Right kidney (tissue), 1 donor: Measurements from ENCODE around the gene BOD1.

Experiments used
- DNase-seq: peaks from one replicate; pipeline ENCODE4 v3.0.0-alpha.2; 2016

BOD1 gene

DNA sequence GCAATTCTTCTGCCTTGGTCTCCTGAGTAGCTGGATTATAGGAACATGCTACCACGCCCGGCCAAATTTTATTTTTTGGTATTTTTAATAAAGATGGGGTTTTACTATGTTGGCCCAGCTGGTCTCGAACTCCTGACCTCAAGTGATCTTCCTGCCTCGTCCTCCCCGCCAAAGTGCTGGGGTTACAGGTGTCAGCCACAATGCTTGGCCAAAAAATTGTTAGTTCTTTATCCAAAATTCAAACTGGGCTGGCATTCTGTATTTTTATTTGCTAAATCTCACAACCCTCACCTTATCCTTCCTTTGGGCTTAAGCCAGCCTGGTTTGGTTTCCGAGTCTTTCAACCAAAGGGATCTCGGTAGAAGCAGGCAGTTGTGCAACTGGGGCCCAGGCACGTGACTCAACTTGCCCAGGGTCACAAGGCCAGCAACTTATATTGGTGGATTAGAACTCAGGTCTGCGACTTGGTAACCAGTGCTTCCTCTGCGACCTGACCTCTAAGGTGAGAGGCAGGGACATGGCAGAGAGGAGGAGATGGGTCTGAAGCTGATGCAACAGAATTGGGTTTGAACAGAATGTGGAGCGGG, 26.5 kb upstream of the BOD1 start:
- DNase-seq = no peak

DNA sequence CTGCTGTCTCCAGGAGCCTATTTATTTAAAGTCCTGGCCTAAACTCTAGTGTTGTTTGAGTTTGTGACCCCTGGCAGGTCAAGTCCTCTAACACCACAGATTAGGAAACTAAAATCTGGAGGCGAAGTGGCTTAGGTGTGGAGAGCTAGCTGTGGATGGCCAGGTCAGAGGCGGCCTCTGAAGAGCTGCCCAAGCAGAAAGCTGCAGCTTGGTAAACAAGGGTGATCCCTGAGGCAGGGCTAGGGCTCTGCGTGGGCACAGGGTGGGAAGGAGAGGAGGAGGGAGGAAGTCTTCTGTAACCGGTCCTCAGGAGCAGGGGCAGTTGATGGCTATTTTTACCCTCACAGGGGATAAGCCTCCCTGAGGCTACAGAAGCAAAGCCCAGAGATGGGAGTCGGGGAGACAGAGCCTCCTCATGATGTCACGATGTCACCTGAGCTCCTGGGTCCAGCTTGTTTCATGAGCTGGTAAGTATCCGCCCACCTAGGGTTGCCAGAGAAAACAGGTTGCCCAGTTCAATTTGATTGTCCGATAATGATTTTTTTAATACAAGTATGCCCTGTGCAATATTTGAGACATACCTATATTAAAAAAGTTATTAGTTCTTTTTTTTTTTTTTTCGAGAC, 25.9 kb upstream of the BOD1 start:
- no peak for DNase-seq

DNA sequence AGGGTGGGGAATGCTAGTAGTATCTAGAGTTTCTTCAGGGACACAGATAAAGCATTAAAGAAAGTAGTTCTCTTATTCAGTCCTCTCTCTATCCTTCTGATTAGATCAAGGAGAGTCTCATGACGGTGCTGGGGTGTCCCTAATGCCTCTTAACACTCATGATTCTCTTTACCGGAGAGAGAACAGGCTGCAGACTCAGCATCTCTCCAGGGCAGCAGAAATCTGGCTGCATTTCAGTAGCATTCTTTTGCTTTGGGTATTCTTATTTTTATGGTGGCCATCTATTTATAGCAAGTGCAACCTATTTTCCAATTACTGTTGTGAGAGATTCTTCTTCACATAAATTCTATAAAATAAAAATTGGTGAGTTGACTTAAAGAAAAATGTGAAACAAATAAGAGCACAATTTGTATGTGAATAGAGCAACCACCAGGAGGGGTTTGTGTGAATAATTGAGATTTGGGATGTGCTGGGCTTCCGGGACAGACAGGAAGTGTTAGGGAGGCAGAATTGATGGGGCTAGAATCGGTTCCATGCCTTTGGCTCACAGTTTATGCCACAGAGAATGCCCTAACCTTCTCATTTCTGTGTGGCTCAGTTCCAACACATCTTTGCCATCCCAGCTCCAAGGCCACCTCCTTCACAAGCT, 23.8 kb upstream of the BOD1 start:
- no peak for DNase-seq

DNA sequence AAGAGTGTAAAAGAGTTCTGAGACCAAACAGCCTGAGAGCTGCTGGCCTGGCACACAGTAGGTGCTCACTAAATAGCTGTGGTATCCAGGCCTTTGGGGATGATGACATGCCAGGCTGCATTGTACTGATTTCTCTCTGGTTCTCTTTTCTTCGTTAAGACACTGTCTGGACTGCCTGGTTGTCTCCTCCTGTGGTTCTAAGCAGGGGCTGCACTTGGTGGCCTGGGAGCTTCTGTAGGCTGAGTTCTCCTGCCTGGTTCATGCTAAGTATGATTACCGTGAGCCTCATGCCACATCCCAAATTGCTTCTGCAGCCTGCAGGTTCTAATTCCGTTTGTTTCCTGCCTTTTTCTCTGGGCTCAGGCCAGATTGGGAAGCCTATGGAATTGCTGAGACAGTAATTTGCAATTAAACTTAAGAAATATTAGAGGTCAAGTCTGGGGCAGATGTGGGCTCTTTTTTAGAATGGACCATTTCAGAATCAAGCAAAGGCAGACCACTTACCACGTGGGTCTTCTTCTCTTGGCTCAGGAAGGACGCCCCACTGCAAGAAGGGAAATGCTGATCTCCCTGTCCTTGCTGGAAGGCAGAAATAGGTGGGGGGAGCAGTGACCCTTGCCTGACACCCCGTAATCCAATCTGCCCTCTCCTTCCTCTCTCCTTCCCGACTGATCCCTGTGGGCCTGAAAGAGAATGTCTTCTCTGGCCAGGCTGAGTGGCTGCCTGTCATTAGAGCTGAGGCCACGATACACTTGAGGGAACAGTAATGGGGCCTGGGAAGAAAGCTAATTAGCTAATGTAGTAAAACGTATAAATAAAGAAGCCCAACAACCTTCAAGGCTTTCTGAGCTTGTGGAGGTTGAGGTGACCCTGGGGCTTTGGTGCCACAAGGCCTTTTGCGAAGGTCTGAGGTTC, 21.9 kb upstream of the BOD1 start:
- peak; percentile 48 for DNase-seq

DNA sequence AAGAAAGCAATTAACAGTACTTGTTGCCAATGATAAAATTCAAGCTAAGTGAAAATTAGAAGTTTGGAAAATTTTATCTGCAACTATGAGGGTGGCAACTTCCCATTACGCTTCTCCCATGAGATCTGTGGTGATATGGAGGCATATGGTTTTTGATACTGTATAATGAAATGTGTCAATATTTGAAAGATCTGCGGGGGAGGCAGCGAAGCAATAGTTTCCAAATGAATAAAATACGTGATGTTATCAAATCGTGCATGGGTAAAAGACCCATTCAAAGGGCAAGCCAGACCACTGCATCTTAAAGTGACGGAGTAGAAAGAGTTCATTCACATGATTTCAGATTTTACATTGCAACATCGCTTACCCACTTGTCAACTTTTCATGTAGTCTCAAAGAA, 20.9 kb upstream of the BOD1 start:
- no peak for DNase-seq

DNA sequence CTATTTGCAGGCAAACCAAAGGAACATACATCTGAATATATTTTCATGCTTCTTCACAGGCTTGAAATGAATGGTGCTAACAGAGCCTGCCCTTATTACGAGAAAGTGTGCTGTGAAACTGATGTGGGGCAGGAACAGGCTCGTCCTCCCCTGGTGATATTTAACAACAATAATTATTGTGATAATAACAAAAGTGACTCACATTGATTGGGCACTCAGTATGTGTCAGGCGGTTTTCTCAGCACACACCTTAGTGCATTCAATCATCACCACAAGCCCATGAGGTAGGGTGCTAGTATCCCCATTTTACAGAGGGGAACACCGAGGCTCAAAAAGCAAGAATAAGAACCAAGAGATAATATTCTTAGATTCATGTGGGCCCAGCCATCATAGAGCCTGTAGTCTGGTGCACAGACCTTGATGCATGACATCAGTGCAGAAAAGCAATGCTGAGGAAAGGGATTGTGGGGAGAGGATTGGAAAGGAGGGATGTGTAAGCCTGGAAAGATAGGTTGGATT, 18.1 kb upstream of the BOD1 start:
- DNase-seq = no peak

DNA sequence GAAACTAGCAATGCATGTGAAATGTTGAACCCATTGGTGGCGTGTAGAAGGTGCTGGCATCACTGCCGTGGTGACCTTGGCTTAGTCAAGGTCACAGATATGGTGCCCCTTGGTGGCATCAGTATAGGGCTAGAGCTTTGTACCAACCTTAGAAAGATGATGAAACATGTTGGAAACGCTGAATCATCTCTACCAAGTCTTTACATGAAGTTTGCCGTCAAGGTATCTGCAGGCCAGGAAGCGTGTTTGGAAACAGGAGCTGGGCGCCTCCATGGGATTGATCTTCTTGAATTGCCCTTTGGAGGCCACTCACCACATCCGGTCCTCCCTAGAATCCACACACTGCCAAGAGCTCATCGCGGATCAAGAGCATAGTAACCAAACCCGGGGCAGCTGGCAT, 16.9 kb upstream of the BOD1 start:
- no peak for DNase-seq

DNA sequence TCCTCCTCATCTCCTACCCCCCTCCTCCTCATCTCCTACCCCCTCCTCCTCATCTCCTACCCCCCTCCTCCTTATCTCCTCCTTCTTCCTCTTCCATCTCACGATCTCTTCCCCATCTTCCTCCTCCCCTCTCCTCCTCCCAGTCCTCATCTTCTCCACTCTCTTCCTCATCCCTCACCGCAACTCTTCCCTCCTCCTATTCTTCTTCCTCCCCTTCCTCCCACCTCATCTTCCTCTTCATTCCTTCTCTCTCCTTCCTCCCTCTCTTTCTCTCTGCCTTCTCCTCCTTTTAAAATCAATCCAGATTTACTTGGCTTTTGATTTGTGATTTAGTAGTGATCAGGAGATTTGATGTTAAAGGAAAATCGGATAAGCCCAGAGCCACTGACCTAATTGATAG, 15.0 kb upstream of the BOD1 start:
- no peak for DNase-seq

DNA sequence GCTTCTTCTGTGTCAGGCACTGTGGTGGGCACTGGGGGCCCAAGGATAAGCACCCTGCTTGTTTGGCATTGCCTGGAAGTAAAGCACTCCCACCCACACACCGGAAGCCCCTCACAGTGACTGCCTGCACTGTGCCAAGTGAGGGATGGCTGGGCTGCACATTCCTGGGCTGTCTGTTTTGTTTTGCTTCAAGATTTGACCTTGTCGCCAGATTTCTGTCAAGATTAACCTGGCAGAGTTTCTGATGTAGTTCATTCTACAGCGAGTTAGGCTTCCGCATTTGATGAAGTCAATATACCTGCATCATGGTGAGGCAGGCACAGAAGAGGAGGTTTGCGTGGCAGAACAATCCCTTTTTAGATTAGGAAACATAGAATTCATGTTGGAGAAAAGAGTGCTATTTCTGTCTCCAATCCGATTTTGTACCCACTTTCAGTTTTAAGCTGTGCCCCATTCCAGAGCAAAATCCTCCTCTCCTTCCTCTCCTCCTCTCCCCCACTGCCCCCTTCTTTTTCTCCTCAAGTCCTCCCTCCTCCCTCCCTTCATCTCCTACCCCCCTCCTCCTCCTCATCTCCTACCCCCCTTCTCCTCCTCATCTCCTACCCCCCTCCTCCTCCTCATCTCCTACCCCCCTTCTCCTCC, 14.4 kb upstream of the BOD1 start:
- no peak for DNase-seq

DNA sequence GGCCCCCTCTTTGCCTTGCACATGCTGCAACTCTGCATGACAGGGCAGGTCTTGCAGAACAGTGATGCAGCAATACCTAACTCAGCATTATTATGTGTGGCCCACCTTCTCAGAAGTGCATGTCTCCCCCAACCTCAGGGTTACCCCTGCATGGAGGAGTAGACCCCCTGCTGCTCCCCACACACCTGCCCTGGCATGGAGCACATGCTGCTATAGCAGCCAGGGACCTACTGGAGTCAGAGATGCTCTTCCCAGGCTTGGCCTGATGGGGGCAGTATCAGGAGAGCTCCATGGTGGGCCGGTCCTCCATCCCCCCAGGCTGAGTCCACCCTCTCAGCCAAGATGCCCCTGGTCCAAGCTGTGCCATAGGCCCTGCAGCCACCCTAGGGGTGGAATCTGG, 13.2 kb upstream of the BOD1 start:
- DNase-seq = no peak

DNA sequence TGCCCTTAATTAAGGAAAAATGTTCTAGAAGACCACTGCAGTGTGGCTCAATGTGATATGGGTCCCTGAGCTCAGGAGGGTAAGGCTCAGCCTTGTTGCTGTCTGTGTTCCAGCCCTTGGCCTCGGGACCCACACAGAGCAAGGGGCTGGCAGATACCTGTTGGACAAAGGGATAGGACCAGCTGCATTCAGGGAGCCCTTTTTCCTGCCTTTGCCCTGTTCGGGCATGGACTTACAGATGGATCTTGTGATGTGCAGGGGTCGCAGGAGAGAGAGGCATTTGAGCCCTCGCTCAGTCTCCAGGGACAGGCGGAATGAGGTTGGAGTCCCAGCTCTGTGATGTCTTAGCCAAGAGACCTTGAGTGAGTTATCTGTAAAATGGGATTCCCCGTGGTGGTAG, 12.1 kb upstream of the BOD1 start:
- DNase-seq = no peak

DNA sequence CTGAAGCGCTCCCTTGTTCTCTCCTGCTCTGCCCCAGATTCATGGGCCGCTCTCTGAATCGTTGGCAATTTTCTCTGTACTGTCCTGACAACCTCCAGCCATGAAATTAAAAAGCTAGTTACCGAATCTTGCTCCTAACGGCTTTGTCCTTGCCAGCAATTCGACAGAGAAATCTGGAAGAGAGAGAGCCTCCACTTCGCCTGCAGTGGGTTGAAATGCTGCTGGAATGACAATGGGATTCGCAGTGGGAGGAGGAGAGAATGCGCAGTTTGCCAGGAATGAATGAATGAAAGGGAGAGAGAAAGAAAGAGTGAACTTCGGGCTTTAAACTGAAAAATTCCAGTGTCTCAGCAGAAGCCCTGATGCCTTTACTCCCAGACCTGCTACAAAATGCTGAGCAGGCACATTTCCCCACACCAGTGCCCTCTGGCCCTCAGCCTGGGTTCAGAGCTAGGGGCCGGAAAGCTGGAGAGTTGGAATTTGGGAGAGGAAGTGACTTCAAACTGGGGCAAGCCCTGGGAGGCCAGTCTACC, 11.5 kb upstream of the BOD1 start:
- no peak for DNase-seq

DNA sequence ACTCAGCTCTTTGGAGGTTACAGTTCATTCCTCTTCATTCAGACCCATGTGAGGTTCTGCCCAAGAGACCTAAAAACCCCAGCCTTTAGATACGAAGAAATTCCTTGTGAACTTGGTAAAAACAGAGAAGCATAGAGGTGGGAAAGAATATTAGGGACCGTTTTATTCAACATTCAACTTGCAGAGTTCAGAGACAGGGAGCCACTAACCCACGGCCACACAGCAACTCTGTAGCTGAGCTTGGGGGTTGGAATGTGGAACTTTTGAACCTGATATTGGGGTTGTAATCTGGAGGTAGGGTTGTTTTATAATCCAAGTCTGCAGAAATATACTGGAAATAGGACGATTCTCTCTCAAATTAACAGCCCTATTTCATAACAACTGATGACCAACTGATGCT, 10.8 kb upstream of the BOD1 start:
- DNase-seq = no peak

DNA sequence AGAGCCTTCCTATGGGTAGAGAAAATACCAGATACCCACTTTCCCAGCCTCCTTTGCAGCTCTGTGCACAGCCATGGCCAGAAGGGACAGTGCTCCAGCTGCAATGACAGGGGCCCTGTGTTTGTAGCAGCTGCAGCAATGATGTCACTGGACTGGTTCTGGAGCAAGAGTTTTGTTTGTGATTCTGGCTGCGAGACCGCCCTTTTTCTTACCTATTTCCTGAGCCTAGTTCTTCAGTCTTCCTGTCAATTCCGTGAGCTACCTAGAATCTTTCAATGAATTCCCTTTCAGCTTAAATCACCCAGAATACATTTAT, 10.0 kb upstream of the BOD1 start:
- no peak for DNase-seq

DNA sequence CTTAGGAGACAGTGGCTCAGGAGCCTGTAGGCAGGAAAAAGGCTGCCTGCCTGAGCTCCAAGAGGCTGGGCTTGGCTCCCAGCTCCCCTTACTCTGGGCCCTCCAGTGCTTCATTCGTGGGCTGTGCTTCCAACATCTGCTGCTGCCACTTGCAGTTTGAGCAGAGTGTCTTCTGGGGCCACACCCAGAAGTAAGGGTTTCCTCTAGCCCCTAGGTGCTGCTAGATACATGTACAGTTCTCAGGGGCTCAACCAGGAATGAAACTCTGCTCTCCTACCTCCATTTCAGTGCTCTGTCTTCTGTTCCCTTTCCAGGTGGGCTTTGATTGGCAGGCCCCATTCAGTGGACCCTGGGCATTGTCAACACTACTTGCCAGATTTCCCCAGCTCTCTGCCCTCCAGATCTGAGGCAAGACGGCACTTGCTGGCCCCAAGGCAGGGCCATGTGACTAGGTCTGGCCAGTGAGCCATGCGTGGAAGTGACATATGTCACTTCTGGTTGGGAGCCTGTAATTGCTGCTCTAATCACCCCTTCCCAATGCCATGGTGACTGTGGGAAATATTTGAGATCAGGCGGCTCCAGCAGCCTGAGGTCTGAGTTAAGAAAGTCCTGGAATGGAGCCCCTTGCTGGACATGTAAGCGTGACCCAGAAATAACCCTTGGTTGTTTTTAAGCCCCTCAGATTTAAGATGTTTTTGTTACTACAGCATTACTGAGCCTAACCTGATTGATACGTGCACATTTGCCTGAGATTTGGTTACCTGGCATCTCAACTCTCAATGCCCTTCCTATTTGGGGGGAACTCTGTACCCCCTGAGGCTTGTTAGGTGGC, 9.4 kb upstream of the BOD1 start:
- DNase-seq = no peak

DNA sequence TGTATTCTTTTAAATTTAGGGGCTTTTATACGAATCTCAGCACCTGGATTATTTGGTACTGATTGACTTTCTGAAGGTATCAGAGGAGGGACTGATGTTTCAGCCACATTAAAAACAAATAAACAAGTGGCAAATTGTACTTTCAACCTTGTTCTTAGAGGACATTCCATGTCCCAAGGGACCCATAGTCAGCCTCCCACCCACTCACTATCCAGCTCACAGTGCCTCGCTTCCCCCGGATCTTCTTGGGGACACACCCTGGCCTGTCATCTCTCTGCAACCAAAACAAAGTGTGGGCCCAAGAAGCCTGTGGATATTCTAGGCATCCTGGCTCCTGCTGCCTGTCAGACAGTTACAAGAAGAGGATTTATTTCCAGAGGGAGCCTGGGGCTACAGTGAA, 8.8 kb upstream of the BOD1 start:
- no peak for DNase-seq

DNA sequence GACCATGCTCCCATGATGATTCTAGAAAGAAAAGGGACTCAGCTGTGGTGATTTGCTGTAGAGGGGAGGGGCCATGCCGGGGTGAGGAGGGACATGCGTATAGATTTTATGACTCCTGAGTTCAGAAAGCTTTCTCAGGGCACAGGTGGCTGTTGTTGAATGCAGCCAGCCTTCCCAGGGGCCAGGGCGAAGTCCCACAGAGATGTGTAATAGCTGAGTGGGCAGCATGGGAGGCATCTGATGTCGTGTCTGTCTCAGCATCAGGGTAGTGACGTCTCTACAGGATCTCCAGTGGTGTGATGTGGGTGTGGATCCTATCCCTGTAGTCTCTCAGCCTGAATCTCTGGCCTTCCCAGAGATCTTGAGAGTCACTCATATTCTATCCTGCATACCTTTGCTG, 7.8 kb upstream of the BOD1 start:
- DNase-seq = no peak

DNA sequence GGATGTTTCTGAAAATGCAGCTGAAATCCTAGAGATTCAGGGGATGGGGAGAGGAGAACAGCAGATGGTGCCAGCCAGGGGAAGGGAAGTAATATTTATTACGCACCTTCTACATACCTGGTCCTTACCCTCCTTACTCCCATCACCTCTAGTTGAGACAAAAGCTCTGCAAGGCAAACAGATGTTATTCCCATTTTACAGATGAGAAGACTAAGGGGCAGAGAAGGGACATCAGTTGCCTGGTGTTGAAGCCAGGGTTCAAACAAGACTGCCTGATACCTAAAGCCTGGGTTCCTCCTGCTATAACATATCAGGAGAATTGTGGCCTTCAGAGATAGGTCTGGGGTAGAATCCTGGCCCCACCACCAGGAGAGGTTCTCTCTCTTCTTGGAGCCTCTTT, 7.3 kb upstream of the BOD1 start:
- DNase-seq = no peak

DNA sequence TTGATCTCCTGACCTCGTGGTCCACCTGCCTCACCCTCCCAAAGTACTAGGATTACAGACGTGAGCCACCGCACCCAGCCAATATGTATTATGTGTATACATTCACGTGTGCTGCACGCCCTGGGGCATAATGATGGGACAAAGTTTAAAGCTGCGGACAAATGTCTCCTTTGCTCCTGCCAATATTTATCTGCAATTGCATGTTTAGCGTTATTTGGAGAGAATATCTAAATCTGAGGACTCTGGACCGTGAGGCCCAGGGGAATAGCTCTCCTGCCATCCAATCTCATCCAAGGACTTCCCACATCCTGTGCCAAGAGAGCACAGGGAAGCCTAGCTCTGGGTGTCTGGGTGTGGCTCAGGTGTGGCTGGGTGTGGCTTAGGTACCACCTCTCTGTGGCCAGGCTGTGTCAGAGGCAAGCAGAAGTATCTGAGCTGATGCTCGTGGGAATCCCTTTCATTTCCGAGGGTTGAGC, 6.9 kb upstream of the BOD1 start:
- DNase-seq = no peak

DNA sequence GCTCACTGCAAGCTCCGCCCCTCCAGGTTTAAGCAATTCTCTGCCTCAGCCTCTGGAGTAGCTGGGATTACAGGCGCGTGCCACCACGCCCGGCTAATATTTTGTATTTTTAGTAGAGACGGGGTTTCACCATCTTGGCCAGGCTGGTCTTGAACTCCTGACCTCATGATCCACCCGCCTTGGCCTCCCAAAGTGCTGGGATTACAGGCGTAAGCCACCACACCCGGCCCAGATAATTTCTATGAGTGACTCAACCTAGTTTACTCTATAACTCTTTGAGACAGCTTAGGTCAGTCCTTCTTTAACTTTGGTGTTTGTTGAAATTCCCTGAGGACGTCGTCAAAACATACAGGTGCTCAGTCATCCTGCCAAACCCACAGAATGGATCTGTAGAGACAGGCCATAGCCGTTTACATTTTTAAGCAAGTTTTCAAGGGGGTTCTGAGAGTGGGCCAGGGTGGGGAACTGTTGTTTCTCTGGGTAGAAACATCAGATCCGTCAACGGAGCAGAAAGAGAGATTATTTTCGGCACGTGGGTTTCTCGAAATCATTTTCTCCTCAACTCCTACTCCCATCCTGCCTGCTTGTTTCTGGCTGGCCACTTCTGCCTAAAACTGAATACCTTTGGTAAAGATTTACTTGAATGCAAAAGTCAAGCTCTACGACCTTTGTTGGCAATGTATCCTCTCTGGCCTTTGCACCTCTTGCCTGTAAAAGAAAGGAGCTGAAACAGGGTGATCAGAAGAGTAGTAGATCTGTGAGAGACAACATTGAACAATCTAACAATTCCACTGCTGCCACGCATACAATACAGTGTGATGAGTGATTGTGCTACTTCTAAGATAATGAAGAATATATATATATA, 6.0 kb upstream of the BOD1 start:
- no peak for DNase-seq
